ENCODE results near the gene COL4A2. TPM values are rescaled to one million over a fixed set of nuclear protein-coding genes. Genes with fewer than 3 reads are reported as not detected.

Gene COL4A2
- total and polyA plus RNA-seq, 2 donors (not counting 1 experiment from before 2014, with no cell fraction given) = 0.17 TPM; not detected in 1

DNA sequence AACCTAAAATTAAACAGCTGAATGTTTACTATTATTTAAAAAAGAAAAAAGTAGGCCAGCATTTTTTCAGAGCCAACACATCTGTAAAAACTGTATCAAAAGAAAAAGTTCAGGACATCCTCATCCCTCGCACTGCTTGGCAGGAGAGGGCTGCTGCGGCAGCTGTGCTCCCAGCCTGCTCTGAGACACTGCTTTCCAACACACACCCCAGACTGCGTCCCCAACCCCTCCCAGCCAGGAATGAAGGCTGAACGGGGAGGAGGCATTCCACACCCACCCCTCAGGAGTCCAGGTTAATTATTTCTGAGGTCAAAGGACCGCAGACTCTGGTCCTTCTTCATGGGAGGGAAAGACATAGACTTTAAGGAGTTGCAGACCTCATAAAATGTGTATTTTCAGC lies 43.2 kb upstream of the COL4A2 start:
- Histone ChIP-seq H3K79me2 (ENCODE audit: control insufficient read depth, insufficient read depth, low read length) (no peaks in the 10 kb centered on the region), H3K4me2 (replicated peaks; ENCODE audit: low read depth, low read length, poor library complexity, severe bottlenecking) (no peak overlapping the region), H3K4me3 (ENCODE audit: control extremely low read depth in 1 of 5, extremely low read depth in 1 of 5, insufficient read depth in 1 of 5, low read depth in 2 of 5, low read length in 4 of 5) (no peak overlapping the region), H3K9me3 (ENCODE audit: control extremely low read depth in 1 of 3, control insufficient read depth in 2 of 3, insufficient read depth in 1 of 3, low read length in 2 of 3) (peaks cover 0 to 3% (median 0%) of the 10 kb centered on the region in 3 donors), H3K27me3 (replicated peaks in 1 of 4; ENCODE audit: control extremely low read depth in 1 of 4, control insufficient read depth in 3 of 4, insufficient read depth in 4 of 4, low read length in 3 of 4) (peaks cover 0 to 2% (median 0%) of the 10 kb centered on the region in 4 experiments), H4K20me1 (ENCODE audit: control insufficient read depth, insufficient read depth, low read length, poor library complexity, severe bottlenecking) (no peaks in the 10 kb centered on the region), H3K36me3 (replicated peaks in 1 of 2; ENCODE audit: control extremely low read depth in 1 of 2, control insufficient read depth in 1 of 2, extremely low read depth in 1 of 2, insufficient read depth in 2 of 2, low read length in 1 of 2) (no peaks in the 10 kb centered on the region), H3K27ac (ENCODE audit: low read length in 2 of 2) (no peak overlapping the region), H3K4me1 (ENCODE audit: control insufficient read depth in 2 of 2, insufficient read depth in 2 of 2, low read length in 2 of 2) (no peaks in the 10 kb centered on the region), H3K9ac (ENCODE audit: low read length) (no peak overlapping the region), H2AFZ (ENCODE audit: insufficient read depth, low read depth, low read length, poor library complexity, severe bottlenecking) (no peak overlapping the region)
- WGBS (ENCODE audit: insufficient coverage) = 91% methylated on average over 2 of the region's 5 CpGs
- ChIA-PET POLR2A (no interaction called here), CTCF (no interaction called here)
- no peak overlapping the region for H3K27ac Mint-ChIP-seq
- DNase-seq = no peak
- H3K4me3 Mint-ChIP-seq = no peak overlapping the region
- peaks cover 16% of the 10 kb centered on the region for H3K27me3 Mint-ChIP-seq
- H3K9me3 Mint-ChIP-seq (ENCODE audit: insufficient read depth) = no peaks in the 10 kb centered on the region
- no peak for ATAC-seq (ENCODE audit: low read depth)
- TF ChIP-seq, protein P1, sequence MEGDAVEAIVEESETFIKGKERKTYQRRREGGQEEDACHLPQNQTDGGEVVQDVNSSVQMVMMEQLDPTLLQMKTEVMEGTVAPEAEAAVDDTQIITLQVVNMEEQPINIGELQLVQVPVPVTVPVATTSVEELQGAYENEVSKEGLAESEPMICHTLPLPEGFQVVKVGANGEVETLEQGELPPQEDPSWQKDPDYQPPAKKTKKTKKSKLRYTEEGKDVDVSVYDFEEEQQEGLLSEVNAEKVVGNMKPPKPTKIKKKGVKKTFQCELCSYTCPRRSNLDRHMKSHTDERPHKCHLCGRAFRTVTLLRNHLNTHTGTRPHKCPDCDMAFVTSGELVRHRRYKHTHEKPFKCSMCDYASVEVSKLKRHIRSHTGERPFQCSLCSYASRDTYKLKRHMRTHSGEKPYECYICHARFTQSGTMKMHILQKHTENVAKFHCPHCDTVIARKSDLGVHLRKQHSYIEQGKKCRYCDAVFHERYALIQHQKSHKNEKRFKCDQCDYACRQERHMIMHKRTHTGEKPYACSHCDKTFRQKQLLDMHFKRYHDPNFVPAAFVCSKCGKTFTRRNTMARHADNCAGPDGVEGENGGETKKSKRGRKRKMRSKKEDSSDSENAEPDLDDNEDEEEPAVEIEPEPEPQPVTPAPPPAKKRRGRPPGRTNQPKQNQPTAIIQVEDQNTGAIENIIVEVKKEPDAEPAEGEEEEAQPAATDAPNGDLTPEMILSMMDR (IDR thresholded peaks at IDR 0.05) = no peak
- TF ChIP-seq EZH2 (IDR thresholded peaks at IDR 0.05; ENCODE audit: borderline replicate concordance, insufficient read depth, low read depth, low read length, poor library complexity, severe bottlenecking) = no peak
- no peaks in the 10 kb centered on the region for H3K4me1 Mint-ChIP-seq
- intact Hi-C loops (cut with micrococcal nuclease) = no loop called here

DNA sequence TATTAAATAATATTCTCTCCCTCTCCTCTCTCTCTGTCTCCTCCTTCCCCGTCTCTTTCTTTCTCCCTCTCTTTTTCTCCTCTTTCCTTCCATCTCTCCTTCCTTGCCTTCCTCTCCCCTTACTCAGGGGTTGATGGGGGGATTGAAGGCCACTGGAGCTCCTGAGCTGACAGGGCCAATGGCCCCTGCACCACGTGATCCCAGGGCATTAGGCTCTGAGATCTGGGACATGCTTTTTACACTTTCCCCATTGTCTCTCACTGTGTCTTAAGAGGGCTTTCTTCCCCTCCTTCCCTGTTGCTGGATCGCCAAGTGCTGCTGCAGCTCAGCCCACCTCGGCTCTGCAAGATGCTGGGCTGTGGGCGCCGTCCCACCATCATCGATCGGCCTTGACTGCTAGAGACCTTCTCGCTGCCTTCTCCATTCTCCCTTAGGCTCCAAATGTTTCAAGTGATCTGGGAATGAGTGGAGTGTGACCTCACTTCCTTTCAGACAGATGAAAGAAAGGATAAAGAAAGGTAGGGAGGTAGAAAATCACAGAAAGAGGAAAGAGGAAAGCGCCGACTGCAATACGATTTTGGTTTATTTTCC lies 42.3 kb upstream of the COL4A2 start:
- Histone ChIP-seq H2AFZ (ENCODE audit: insufficient read depth, low read depth, low read length, poor library complexity, severe bottlenecking) (no peak overlapping the region), H3K4me1 (ENCODE audit: control insufficient read depth in 2 of 2, insufficient read depth in 2 of 2, low read length in 2 of 2) (no peaks in the 10 kb centered on the region), H3K4me3 (ENCODE audit: control extremely low read depth in 1 of 5, extremely low read depth in 1 of 5, insufficient read depth in 1 of 5, low read depth in 2 of 5, low read length in 4 of 5) (no peak overlapping the region), H3K79me2 (ENCODE audit: control insufficient read depth, insufficient read depth, low read length) (no peaks in the 10 kb centered on the region), H3K36me3 (replicated peaks in 1 of 2; ENCODE audit: control extremely low read depth in 1 of 2, control insufficient read depth in 1 of 2, extremely low read depth in 1 of 2, insufficient read depth in 2 of 2, low read length in 1 of 2) (no peaks in the 10 kb centered on the region), H3K4me2 (replicated peaks; ENCODE audit: low read depth, low read length, poor library complexity, severe bottlenecking) (no peak overlapping the region), H3K9me3 (ENCODE audit: control extremely low read depth in 1 of 3, control insufficient read depth in 2 of 3, insufficient read depth in 1 of 3, low read length in 2 of 3) (peaks cover 0 to 3% (median 0%) of the 10 kb centered on the region in 3 donors), H3K27me3 (replicated peaks in 1 of 4; ENCODE audit: control extremely low read depth in 1 of 4, control insufficient read depth in 3 of 4, insufficient read depth in 4 of 4, low read length in 3 of 4) (peaks cover 0 to 2% (median 0%) of the 10 kb centered on the region in 4 experiments), H3K27ac (ENCODE audit: low read length in 2 of 2) (no peak overlapping the region), H3K9ac (ENCODE audit: low read length) (no peak overlapping the region), H4K20me1 (ENCODE audit: control insufficient read depth, insufficient read depth, low read length, poor library complexity, severe bottlenecking) (no peaks in the 10 kb centered on the region)
- CTCF ChIA-PET = no interaction called here
- Mint-ChIP-seq H3K4me1 (no peaks in the 10 kb centered on the region), H3K27ac (no peak overlapping the region), H3K9me3 (ENCODE audit: insufficient read depth) (no peaks in the 10 kb centered on the region), H3K27me3 (peaks cover 16% of the 10 kb centered on the region), H3K4me3 (no peak overlapping the region)
- 75% methylated on average over 1 of the region's 12 CpGs for WGBS (ENCODE audit: insufficient coverage)
- TF ChIP-seq, protein P1 (IDR thresholded peaks at IDR 0.05) = no peak
- no peak for TF ChIP-seq EZH2 (IDR thresholded peaks at IDR 0.05; ENCODE audit: borderline replicate concordance, insufficient read depth, low read depth, low read length, poor library complexity, severe bottlenecking)
- ATAC-seq (ENCODE audit: low read depth) (no peak), DNase-seq (no peak)
- intact Hi-C loops (cut with micrococcal nuclease) = no loop called here
- POLR2A ChIA-PET = no interaction called here

All from B cell (primary cell).